Measurements from ENCODE around the gene PPP2R5C. TPM values are rescaled to one million over a fixed set of nuclear protein-coding genes. Genes with fewer than 3 reads are reported as not detected.

The PPP2R5C gene
- total and polyA plus RNA-seq, 2 of the 4 experiments (the other 2 are of a cell fraction): 65.9 to 78.7 TPM

- Histone ChIP-seq H4K5ac (ENCODE audit: low read depth, low read length) (no peak overlapping the region), H3K18ac (ENCODE audit: low read depth, low read length) (no peak overlapping the region), H3K56ac (ENCODE audit: extremely low read depth, insufficient read depth, low read length) (no peak overlapping the region), H4K20me1 (ENCODE audit: insufficient read depth, low read length) (peaks cover 56% of the 10 kb centered on the region), H4K91ac (ENCODE audit: insufficient read depth, low read depth, low read length) (no peak overlapping the region), H2AFZ (replicated peaks; ENCODE audit: low read length, poor library complexity) (no peak overlapping the region), H3K9ac (ENCODE audit: low read depth, low read length) (no peak overlapping the region), H3K23ac (ENCODE audit: low read depth, low read length) (0 out of 2 replicates have a peak overlapping the region, but pooled peaks have one; percentile 1), H3K9me1 (ENCODE audit: insufficient read depth, low read length) (peaks cover 24% of the 10 kb centered on the region), H2BK5ac (ENCODE audit: low read depth, low read length, poor library complexity, severe bottlenecking) (no peak overlapping the region), H3K36me3 (ENCODE audit: control insufficient read depth, insufficient read depth, low read length) (0 out of 2 replicates have a peak, but pooled peaks cover 5% of the 10 kb centered on the region), H3K4me3 (ENCODE audit: insufficient read depth, low read depth, low read length) (no peak overlapping the region), H2AK9ac (replicated peaks; ENCODE audit: low read depth, low read length, poor library complexity) (no peak overlapping the region), H3K27ac (ENCODE audit: insufficient read depth, low read length) (no peak overlapping the region), H3K4me2 (ENCODE audit: low read depth, low read length) (no peak overlapping the region), H2BK120ac (ENCODE audit: low read depth, low read length) (no peak overlapping the region), H3K9me3 (ENCODE audit: control insufficient read depth, insufficient read depth, low read length) (no peaks in the 10 kb centered on the region), H3K27me3 (ENCODE audit: control insufficient read depth, insufficient read depth, low read length) (no peaks in the 10 kb centered on the region), H4K8ac (ENCODE audit: low read depth in 2 of 2, low read length in 2 of 2) (no peak overlapping the region), H2AK5ac (ENCODE audit: low read depth, low read length) (no peak overlapping the region), H3K14ac (replicated peaks; ENCODE audit: low read depth, low read length) (no peak overlapping the region), H2BK20ac (ENCODE audit: low read depth, low read length) (no peak overlapping the region), H3K79me1 (ENCODE audit: low read depth in 1 of 2, low read length in 2 of 2) (peaks cover 12 to 64% of the 10 kb centered on the region in 2 experiments; a peak in 3 of 4 replicates), H3K4ac (ENCODE audit: low read depth, low read length) (no peak overlapping the region), H3K4me1 (ENCODE audit: control insufficient read depth, insufficient read depth, low read length) (peaks cover 11% of the 10 kb centered on the region), H2BK15ac (ENCODE audit: low read depth, low read length) (no peak overlapping the region)
- DNase-seq (no peak), ATAC-seq (ENCODE audit: low read depth) (peak; percentile 6; the same call in 1 of the 2 replicates)
- intact Hi-C loops (cut with micrococcal nuclease): no loop called here
- in situ Hi-C loops (cut with MboI; ENCODE audit: low sequenced_read_pairs): no loop called here
- no TSS peak for BruUV-seq (replicated peaks)
- CTCF ChIA-PET: no interaction called here
- dilution Hi-C loops (cut with HindIII; ENCODE audit: low sequenced_read_pairs, unreplicated experiment): no loop called here
- no CpG with 5 or more reads among the region's 1 CpG for WGBS, 2 experiments (ENCODE audit: extremely low coverage in 2 of 2, insufficient read length in 1 of 2)
- no peak for TF ChIP-seq BHLHE40 (IDR thresholded peaks at IDR 0.05; ENCODE audit: low read depth, low read length)
- TF ChIP-seq RFX5 (IDR thresholded peaks at IDR 0.05; ENCODE audit: low read depth, low read length): no peak
- POLR2A ChIA-PET (ENCODE audit: unreplicated experiment): no interaction called here
These were observed 52.3 kb downstream of the PPP2R5C start for GRCh38 chr14:101813833-101814232.
